Measurements from ENCODE around the gene ANKRD23.
A peak's percentile ranks its signal among the peaks of the same experiment; 100 is the strongest.

ANKRD23 gene

DNA sequence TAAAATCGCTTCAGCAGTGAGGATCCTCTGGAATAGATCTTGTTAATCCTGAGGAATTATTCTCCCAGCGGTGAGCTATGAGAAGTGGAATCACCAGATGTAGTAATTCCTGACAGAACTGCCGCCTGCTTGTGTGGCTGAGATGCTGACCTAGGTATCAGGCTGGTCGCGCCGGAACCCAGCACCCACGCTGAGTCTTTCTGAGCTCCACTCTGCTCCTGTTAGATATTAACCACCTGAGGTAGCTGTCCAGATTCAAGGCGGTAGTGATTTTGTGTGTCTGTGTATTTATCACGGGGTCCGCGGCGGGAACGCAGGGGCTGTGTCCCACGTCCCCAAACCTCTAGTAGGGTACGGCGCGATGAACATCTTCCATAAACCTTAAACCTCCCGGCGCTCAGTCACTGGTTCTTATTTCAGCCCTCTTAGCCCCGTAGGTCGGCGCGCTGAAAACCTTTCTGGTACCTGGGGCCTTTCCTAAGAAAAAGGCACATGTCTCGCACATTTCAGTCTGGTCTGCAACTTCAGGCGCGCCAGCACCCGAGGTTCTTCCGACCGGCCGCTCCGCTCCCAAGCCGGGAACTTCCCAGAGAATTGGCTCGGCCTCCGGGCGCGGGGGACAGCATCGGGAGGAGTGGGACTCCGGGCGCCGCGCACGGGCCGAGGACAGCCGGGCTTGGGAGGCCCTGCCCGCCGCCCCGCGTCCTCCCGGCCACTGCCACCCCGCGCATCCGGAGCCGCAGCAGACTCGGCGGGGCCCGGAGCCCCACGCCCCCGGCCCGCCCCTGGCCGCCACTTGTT is 28.3 kb downstream of the ANKRD23 start:
- no peak for DNase-seq (ENCODE audit: low read depth)
- no peak for TF ChIP-seq CTCF (IDR thresholded peaks at IDR 0.05; ENCODE audit: control insufficient read depth, extremely low read depth, insufficient read depth)

GRCh38 chr2:96813656-96814055 is 30.2 kb downstream of the ANKRD23 start:
- no peak overlapping the region for H3K4me3 ChIP-seq (ENCODE audit: low read depth, low read length)

More for the DNA sequence above, 28.3 kb downstream of the ANKRD23 start:
- peak overlapping the region; percentile 58 for H3K4me3 ChIP-seq (ENCODE audit: low read depth, low read length)

DNA sequence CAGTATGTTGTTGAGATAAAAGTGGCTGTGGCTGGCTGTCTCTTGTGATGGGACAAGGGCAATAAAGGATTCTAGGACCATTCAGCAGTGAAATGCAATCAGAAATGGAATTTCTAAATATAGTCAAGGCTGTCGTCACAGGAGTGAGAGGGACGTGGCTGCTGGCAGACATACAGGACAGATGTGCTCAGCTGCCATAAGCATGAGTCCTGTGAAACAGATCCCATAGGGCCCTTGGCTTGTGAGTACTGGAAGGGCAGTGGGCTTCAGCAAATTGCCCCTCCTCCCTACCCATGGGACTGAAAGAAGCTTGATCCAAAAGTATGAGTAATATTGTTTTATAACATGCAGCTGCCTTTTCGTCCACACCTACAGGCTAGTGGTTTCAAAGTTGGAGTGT is 31.9 kb downstream of the ANKRD23 start:
- no peak for TF ChIP-seq CTCF (IDR thresholded peaks at IDR 0.05; ENCODE audit: control insufficient read depth, extremely low read depth, insufficient read depth)
- H3K4me3 ChIP-seq (ENCODE audit: low read depth, low read length), result no peak overlapping the region
- no peak for DNase-seq (ENCODE audit: low read depth)

More at GRCh38 chr2:96813656-96814055, 30.2 kb downstream of the ANKRD23 start:
- no peak for TF ChIP-seq CTCF (IDR thresholded peaks at IDR 0.05; ENCODE audit: control insufficient read depth, extremely low read depth, insufficient read depth)
- no peak for DNase-seq (ENCODE audit: low read depth)

DNA sequence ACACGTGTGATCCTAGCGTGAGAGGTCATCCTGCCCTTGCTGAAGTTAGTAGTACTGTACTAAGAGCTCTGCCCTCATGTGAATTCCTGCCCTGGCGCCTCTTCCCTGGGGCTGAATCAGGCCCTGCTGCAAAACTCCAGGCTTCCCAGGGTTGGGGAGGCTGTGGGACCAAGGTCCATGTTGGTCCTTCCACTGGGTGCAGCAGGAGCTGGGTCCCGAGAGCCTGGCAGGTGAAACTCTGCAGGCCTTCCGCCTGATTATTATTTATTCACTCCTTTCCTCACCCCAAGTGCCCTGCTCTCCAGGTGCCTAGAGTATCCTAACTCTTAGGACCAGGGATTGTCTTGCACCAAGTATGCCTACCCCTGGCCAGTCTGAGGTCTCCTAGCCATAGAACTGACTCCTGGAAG is 33.0 kb downstream of the ANKRD23 start:
- H3K4me3 ChIP-seq (ENCODE audit: low read depth, low read length), result no peak overlapping the region
- no peak for TF ChIP-seq CTCF (IDR thresholded peaks at IDR 0.05; ENCODE audit: control insufficient read depth, extremely low read depth, insufficient read depth)
- DNase-seq (ENCODE audit: low read depth), result no peak

DNA sequence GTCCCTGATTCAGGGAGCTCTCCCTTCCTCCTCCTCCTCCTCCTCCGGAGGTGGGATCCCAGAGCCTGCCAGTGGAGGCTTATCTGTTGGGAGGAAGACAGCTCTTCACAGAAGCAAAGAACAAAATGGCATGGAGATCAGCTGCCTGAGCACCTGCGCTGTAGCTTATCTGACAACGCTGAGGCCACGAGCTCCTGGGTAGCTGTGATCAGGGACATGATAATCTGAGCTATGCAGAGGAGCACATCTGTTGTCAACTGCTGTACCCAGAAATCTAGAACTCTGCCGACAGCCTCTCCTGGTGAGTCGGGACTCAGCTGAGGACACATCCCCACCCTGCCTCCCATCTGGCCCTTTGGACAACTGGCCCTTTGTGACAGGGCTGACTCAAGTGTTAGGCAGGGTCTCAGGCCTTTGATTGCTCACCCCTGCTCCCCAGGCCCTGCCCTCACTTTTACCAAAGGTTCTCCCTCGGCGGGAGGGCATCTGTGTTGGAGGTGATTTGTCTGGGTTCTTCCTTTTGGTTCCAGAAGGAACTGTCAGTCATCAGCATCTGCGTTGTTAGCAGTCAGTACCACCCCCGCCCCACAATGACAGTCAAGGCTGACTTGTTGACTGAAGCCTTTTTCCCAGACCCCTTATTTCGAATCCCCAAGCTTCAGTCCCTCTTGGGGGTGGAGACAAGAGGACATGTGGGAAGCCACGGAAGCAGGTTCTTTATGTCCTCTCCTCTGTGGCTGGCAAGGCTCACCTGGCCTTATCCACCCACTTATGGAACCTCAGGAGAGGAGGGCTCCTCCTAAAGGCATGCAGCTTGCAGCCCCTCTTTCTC is 33.7 kb downstream of the ANKRD23 start:
- no peak for TF ChIP-seq CTCF (IDR thresholded peaks at IDR 0.05; ENCODE audit: control insufficient read depth, extremely low read depth, insufficient read depth)
- H3K4me3 ChIP-seq (ENCODE audit: low read depth, low read length), result no peak overlapping the region
- DNase-seq (ENCODE audit: low read depth), result no peak

DNA sequence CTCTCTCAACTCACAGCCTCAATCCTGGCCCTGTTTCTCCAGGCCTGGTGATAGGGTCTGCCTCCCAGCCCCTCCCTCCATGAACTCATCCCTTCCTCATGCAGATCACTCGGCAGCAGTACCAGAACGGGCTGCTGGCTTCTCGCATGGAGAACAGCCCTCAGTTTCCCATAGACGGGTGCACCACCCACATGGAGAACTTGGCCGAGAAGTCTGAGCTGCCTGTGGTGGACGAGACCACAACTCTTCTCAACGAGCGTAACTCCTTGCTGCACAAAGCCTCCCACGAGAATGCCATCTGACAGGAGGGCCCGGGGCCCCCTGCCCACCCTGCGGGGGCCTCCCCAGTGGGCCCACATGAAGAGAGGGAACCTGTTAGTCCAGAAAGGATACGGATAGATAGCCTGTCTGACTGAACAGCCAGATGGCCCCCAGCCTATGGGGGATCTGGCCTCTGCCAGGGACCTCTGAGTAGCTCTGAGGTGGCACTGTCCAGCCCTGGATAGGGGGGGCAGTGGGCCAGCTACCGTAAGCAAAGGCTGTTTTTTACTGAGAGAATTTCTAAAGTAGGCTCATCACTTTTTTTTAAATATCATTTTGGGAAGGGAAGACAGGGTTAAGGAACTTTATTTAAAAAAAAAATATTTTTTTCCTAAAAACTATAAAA is 34.5 kb downstream of the ANKRD23 start:
- H3K4me3 ChIP-seq (ENCODE audit: low read depth, low read length), result no peak overlapping the region
- TF ChIP-seq CTCF (IDR thresholded peaks at IDR 0.05; ENCODE audit: control insufficient read depth, extremely low read depth, insufficient read depth), result no peak
- DNase-seq (ENCODE audit: low read depth), result no peak

Measured in LNCaP clone FGC (cell line).